Neural progenitor cell (in vitro differentiated cells): ENCODE results near the gene SUOX. TPM values are rescaled to one million over a fixed set of nuclear protein-coding genes. Genes with fewer than 3 reads are reported as not detected.

Experiments used
- DNase-seq: peaks from one replicate; pipeline ENCODE4 v3.0.0-alpha.2; 2016; ENCODE audit warnings: low spot score
- H2AFZ ChIP-seq: fragments of 200-600 bp; sonication (generic); replicated peaks from 2 replicates; pipeline ENCODE4 v1.6.1; 2016; ENCODE audit warnings: antibody characterized with exemption
- H3F3A ChIP-seq: fragments of 200-600 bp; sonication (generic); 2 replicates; pipeline ENCODE4 v1.6.1; 2016; ENCODE audit warnings: antibody characterized with exemption, low read depth
- H3K27ac ChIP-seq: fragments of 200-600 bp; sonication (generic); 2 replicates; pipeline ENCODE4 v1.5.1; 2016; ENCODE audit warnings: mild to moderate bottlenecking
- H3K27me3 ChIP-seq: fragments of 200-600 bp; sonication (generic); 2 replicates; pipeline ENCODE4 v1.6.1; 2016; ENCODE audit warnings: mild to moderate bottlenecking, moderate library complexity
- H3K36me3 ChIP-seq: fragments of 200-600 bp; sonication (generic); 2 replicates; pipeline ENCODE4 v1.5.1; 2016
- H3K4me1 ChIP-seq: fragments of 200-600 bp; sonication (generic); 2 replicates; pipeline ENCODE4 v1.6.1; 2016; ENCODE audit warnings: mixed run types
- H3K4me2 ChIP-seq: fragments of 200-600 bp; sonication (generic); 2 replicates; pipeline ENCODE4 v1.6.1; 2016
- H3K4me3 ChIP-seq: fragments of 200-600 bp; sonication (generic); 2 replicates; pipeline ENCODE4 v1.5.1; 2016
- H3K79me2 ChIP-seq: fragments of 200-600 bp; sonication (generic); 2 replicates; pipeline ENCODE4 v1.6.1; 2016; ENCODE audit warnings: low read depth
- H3K9ac ChIP-seq: fragments of 200-600 bp; sonication (generic); 2 replicates; pipeline ENCODE4 v1.6.1; 2016
- H3K9me3 ChIP-seq: fragments of 200-600 bp; sonication (generic); 2 replicates; pipeline ENCODE4 v1.5.1; 2016; ENCODE audit warnings: low read depth
- H4K20me1 ChIP-seq: fragments of 200-600 bp; sonication (generic); 2 replicates; pipeline ENCODE4 v1.6.1; 2016; ENCODE audit warnings: low read depth
- H3K27ac Mint-ChIP-seq: 3 replicates; pipeline ENCODE4 v1.8.0; 2021; ENCODE audit warnings: mixed read lengths
- H3K27me3 Mint-ChIP-seq: 2 replicates; pipeline ENCODE4 v1.8.0; 2022; ENCODE audit warnings: low read depth, mild to moderate bottlenecking, inconsistent platforms, moderate library complexity, mixed read lengths; ENCODE audit not compliant: insufficient read depth
- H3K36me3 Mint-ChIP-seq: 3 replicates; pipeline ENCODE4 v1.8.0; 2021; ENCODE audit warnings: mixed read lengths
- H3K4me1 Mint-ChIP-seq: 3 replicates; pipeline ENCODE4 v1.8.0; 2021; ENCODE audit warnings: mixed read lengths
- H3K4me3 Mint-ChIP-seq: 3 replicates; pipeline ENCODE4 v1.8.0; 2021; ENCODE audit warnings: mild to moderate bottlenecking, moderate library complexity, mixed read lengths
- H3K9me3 Mint-ChIP-seq: 3 replicates; pipeline ENCODE4 v1.8.0; 2020; ENCODE audit warnings: mixed read lengths
- CTCF ChIP-seq: fragments of 200-600 bp; sonication (generic); IDR thresholded peaks from 2 replicates; pipeline ENCODE4 v1.5.1; 2017; ENCODE audit warnings: antibody characterized with exemption, mild to moderate bottlenecking
- EZH2 ChIP-seq: fragments of 200-600 bp; sonication (generic); IDR thresholded peaks from 2 replicates; pipeline ENCODE4 v1.6.1; 2017; ENCODE audit warnings: antibody characterized with exemption, mild to moderate bottlenecking, moderate library complexity
- EZH2phosphoT487 ChIP-seq: fragments of 200-600 bp; sonication (generic); IDR thresholded peaks from 2 replicates; pipeline ENCODE4 v1.6.1; 2017; ENCODE audit warnings: antibody characterized with exemption
- total RNA-seq: library from RNA; depleted of rRNA; stranded (reverse); fragments of >200 nt; gene quantifications from 2 replicates; pipeline ENCODE4 v1.2.3, GENCODE V29; 2015; ENCODE audit warnings: low replicate concordance

SUOX gene
- total RNA-seq, 1 donor from 2014 or later = 17.5 TPM

- Mint-ChIP-seq H3K27me3 (peaks cover 2% of the 10 kb centered on the region), H3K4me3 (no peak overlapping the region)
- TF ChIP-seq EZH2phosphoT487 (no peak), CTCF (no peak), EZH2 (no peak)
These were observed 16.4 kb downstream of the SUOX start for GRCh38 chr12:56013482-56013881.

GRCh38 chr12:56014205-56014604, 17.1 kb downstream of the SUOX start:
- H3K4me3 ChIP-seq = no peak overlapping the region
- Mint-ChIP-seq H3K9me3 (no peaks in the 10 kb centered on the region), H3K36me3 (peaks cover 11% of the 10 kb centered on the region), H3K27ac (peak overlapping the region; percentile 11), H3K27me3 (peaks cover 2% of the 10 kb centered on the region), H3K4me1 (peaks cover 13% of the 10 kb centered on the region), H3K4me3 (no peak overlapping the region)
- no peaks in the 10 kb centered on the region for H4K20me1 ChIP-seq
- H3K79me2 ChIP-seq = no peaks in the 10 kb centered on the region
- no peaks in the 10 kb centered on the region for H3K9me3 ChIP-seq
- no peaks in the 10 kb centered on the region for H3F3A ChIP-seq
- no peaks in the 10 kb centered on the region for H3K36me3 ChIP-seq
- H3K9ac ChIP-seq = no peak overlapping the region
- no peak overlapping the region for H3K4me2 ChIP-seq
- no peak for DNase-seq
- no peak overlapping the region for H2AFZ ChIP-seq
- H3K4me1 ChIP-seq = peaks cover 4% of the 10 kb centered on the region
- TF ChIP-seq EZH2phosphoT487 = no peak
- no peak for TF ChIP-seq EZH2
- TF ChIP-seq CTCF = no peak
- H3K27me3 ChIP-seq = no peaks in the 10 kb centered on the region
- no peak overlapping the region for H3K27ac ChIP-seq

More at GRCh38 chr12:56013482-56013881, 16.4 kb downstream of the SUOX start:
- no peaks in the 10 kb centered on the region for H4K20me1 ChIP-seq
- H3K4me1 ChIP-seq = peaks cover 4% of the 10 kb centered on the region
- peaks cover 10% of the 10 kb centered on the region for H3K4me1 Mint-ChIP-seq
- no peak overlapping the region for H2AFZ ChIP-seq
- DNase-seq = no peak
- no peaks in the 10 kb centered on the region for H3F3A ChIP-seq
- H3K9ac ChIP-seq = no peak overlapping the region
- peaks cover 11% of the 10 kb centered on the region for H3K36me3 Mint-ChIP-seq
- no peak overlapping the region for H3K4me3 ChIP-seq
- H3K27ac ChIP-seq = no peak overlapping the region
- no peaks in the 10 kb centered on the region for H3K9me3 ChIP-seq
- H3K27ac Mint-ChIP-seq = no peak overlapping the region
- no peaks in the 10 kb centered on the region for H3K9me3 Mint-ChIP-seq
- H3K36me3 ChIP-seq = no peaks in the 10 kb centered on the region
- H3K79me2 ChIP-seq = no peaks in the 10 kb centered on the region
- H3K27me3 ChIP-seq = no peaks in the 10 kb centered on the region
- H3K4me2 ChIP-seq = no peak overlapping the region

- DNase-seq = no peak
- no peak overlapping the region for H3K27ac ChIP-seq
- Mint-ChIP-seq H3K4me3 (no peak overlapping the region), H3K9me3 (no peaks in the 10 kb centered on the region), H3K27ac (no peak overlapping the region), H3K4me1 (peaks cover 39% of the 10 kb centered on the region), H3K36me3 (peaks cover 9% of the 10 kb centered on the region), H3K27me3 (peaks cover 6% of the 10 kb centered on the region)
- H3F3A ChIP-seq = peaks cover 27% of the 10 kb centered on the region
- no peaks in the 10 kb centered on the region for H3K36me3 ChIP-seq
- H3K4me1 ChIP-seq = peaks cover 24% of the 10 kb centered on the region
- peaks cover 6% of the 10 kb centered on the region for H3K79me2 ChIP-seq
- TF ChIP-seq CTCF = no peak
- no peak for TF ChIP-seq EZH2phosphoT487
- no peak overlapping the region for H3K4me3 ChIP-seq
- H2AFZ ChIP-seq = no peak overlapping the region
- no peak overlapping the region for H3K4me2 ChIP-seq
- no peaks in the 10 kb centered on the region for H4K20me1 ChIP-seq
- no peaks in the 10 kb centered on the region for H3K27me3 ChIP-seq
- H3K9me3 ChIP-seq = no peaks in the 10 kb centered on the region
- H3K9ac ChIP-seq = no peak overlapping the region
These were observed 20.1 kb downstream of the SUOX start for GRCh38 chr12:56017181-56017580.
